ENCODE results near the gene HID1.
"Not testable (repeated sequence)": the region's sequence is repeated elsewhere in the genome, so short reads cannot be mapped to it uniquely, and the experiment has no call there.

HID1 gene

GRCh38 chr17:74921026-74921681, 51.4 kb downstream of the HID1 start:
- no peak for DNase-seq

- no peak for DNase-seq
Measured at GRCh38 chr17:74920642-74921025, 51.9 kb downstream of the HID1 start.

- no peak for DNase-seq
Measured at GRCh38 chr17:74920306-74920620, 52.3 kb downstream of the HID1 start.

- DNase-seq, result no peak
Measured at GRCh38 chr17:74919440-74920305, 52.9 kb downstream of the HID1 start.

- no peak for DNase-seq
Measured at GRCh38 chr17:74918906-74919305, 53.7 kb downstream of the HID1 start.

GRCh38 chr17:74917430-74917829, 55.1 kb downstream of the HID1 start:
- no peak for DNase-seq

DNA sequence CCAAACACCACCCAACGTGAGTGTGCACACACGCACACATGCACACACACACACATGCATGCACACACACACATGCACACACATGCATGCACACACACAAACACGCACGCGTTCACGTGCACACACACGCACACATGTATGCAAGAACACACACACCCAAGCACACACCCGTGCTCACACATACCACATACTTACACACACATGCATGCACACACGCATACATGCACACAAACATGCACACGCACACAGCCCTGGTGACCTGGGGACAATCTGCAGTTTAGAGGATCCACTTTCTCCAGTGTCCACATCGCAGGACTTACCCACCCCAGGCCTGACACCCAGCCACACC, 55.7 kb downstream of the HID1 start:
- no peak for DNase-seq

DNA sequence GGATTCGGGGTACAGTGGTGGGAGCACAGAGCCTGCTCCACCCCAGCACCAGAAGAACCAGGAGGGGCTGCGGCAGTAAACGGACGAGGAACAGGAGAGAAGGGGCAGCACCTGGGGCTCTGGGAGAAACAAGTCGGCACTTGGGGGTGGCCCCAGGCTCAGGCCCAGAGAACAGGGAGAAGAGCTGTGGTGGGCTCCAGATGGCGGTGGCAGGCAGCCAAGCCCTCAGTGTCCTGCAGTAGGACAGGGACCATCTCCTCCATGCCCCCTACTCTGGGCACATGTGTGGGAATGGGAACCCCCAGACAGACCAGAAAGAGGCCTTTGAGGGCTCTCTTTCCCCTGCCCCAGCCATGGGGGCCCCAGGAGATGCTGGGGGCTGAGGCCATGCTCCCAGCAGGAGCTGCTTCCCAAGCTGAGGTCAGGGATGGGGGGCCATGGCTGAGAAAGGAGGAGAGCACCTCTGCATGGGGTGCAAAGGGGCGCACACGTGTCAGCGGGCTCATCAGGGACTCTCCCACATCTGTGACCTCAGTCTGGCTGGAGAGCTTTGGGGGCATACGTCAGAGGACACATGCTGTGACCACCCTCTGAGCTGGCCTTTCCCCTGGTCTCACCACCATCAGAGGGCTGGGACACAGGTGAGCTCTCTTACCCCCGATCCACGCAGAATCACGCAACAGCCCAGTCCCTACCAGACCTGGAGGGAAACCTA, 56.3 kb downstream of the HID1 start:
- no peak for DNase-seq

- DNase-seq, result not testable (repeated sequence)
Measured at GRCh38 chr17:74911423-74911822, 61.1 kb downstream of the HID1 start.

GRCh38 chr17:74909097-74909496, 63.5 kb downstream of the HID1 start:
- not testable (repeated sequence) for DNase-seq

GRCh38 chr17:74907012-74907411, 65.5 kb downstream of the HID1 start:
- DNase-seq, result no peak

DNA sequence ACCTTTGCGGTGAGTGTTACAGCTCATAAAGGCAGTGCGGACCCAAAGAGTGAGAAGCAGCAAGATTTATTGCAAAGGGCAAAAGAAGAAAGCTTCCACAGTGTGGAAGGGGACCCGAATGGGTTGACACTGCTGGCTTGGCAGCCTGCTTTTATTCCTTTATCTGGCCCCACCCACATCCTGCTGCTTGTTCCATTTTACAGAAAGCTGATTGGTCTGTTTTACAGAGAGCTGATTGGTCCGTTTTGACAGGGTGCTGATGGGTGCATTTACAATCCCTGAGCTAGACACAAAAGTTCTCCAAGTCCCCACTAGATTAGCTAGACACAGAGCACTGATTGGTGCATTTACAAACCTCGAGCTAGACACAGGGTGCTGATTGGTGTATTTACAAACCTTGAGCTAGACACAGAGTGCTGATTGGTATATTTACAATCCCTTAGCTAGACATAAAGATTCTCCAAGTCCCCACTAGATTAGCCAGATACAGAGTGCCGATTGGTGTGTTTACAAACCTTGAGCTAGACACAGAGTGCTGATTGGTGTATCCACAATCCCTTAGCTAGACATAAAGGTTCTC, 66.3 kb downstream of the HID1 start:
- DNase-seq, result peak in 1 of 2 experiments; percentile 8

GRCh38 chr17:74904687-74905409, 67.7 kb downstream of the HID1 start:
- no peak for DNase-seq

DNA sequence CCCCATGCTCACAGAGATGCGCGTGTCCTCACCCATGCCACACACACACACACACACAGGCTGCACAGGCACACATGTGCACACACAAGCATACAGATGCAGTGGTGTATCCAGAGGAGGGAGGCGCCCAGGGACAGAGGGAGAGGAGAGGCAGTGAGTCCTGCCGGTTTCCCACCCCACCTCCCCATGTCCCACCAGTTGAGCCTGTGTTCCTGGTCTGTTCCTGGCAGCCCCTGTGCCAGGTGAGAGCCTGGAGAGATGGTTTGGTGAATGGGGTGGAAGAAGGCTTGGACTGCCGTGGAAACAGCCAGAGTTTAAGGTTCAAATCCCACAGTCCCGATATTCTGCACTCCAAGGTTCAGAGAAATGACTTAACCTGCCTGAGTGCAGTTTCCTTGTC, 68.9 kb downstream of the HID1 start:
- DNase-seq, result no peak

DNA sequence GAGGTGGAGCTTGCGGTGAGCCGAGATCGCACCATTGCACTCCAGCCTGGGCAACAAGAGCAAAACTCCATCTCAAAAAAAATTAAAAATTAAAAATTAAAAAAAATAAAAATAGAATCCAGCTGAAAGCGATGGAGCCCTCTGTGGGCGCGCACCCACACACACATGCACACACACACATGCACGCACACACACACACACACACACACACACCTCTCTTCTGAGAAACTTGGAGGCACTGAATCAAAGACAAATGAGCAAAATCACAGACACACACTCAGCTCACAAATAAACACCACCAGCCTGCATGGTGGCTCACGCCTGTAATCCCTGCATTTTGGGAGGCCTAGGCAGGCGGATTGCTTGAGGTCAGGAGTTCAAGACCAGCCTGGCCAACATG, 69.5 kb downstream of the HID1 start:
- DNase-seq, result no peak

- no peak for DNase-seq
Measured at GRCh38 chr17:74901353-74902135, 71.0 kb downstream of the HID1 start.

Data from NCI-H2081 (cell line).